SK-N-SH (cell line): Measurements from ENCODE around the gene DMAP1. TPM values are rescaled to one million over a fixed set of nuclear protein-coding genes. Genes with fewer than 3 reads are reported as not detected.

Experiments
- CTCF ChIA-PET: fragments of 300-600, 350-600 bp; formaldehyde crosslinking; extraction: SDS; loops from one replicate; lab custom pipeline; 2021; lab: Yijun Ruan, JAX
- POLR2A ChIA-PET: fragments of 350-600 bp; sonication (Branson Sonifier 250); formaldehyde crosslinking; extraction: SDS; loops from one replicate; lab custom pipeline; 2020; ENCODE audit warnings: antibody characterized with exemption, inconsistent platforms; lab: Yijun Ruan, JAX
- DNase-seq: peaks from one replicate; pipeline ENCODE4 v3.0.0; 2012
- H2AFZ ChIP-seq: fragments of 200-600 bp; sonication (generic); 2 replicates; pipeline ENCODE4 v1.8.1; 2016; ENCODE audit warnings: antibody characterized with exemption, mild to moderate bottlenecking, low read depth
- H3F3A ChIP-seq: fragments of 200-600 bp; sonication (generic); replicated peaks from 2 replicates; pipeline ENCODE3; 2016; ENCODE audit warnings: antibody characterized with exemption, mild to moderate bottlenecking; ENCODE audit not compliant: insufficient read depth
- H3K27ac ChIP-seq, 2 experiments: fragments of 200-500 bp in 1 of 2; fragments of 200-600 bp in 1 of 2; sonication (Bioruptor generic) in 1 of 2; sonication (generic), shearing (Covaris generic) in 1 of 2; 2 replicates each; pipeline versions ENCODE4 v1.5.1 to v1.6.1; 2014 to 2016; ENCODE audit warnings: low read depth in 2 of 2, inconsistent platforms in 1 of 2, low read length in 1 of 2, mild to moderate bottlenecking in 1 of 2, mixed read lengths in 1 of 2
- H3K27me3 ChIP-seq: fragments of 200-600 bp; sonication (generic), shearing (Covaris generic); 2 replicates; pipeline ENCODE4 v1.6.1; 2016; ENCODE audit warnings: mixed run types; ENCODE audit not compliant: insufficient read depth
- H3K36me3 ChIP-seq, 2 experiments: fragments of 200-500 bp in 1 of 2; fragments of 200-600 bp in 1 of 2; sonication (Bioruptor generic) in 1 of 2; sonication (generic) in 1 of 2; replicated peaks in 1 of 2; 2 replicates each; pipeline versions ENCODE3 to v1.5.1; 2014 to 2016; ENCODE audit warnings: low read length in 1 of 2, mild to moderate bottlenecking in 1 of 2; ENCODE audit not compliant: insufficient read depth in 2 of 2, control insufficient read depth in 1 of 2
- H3K4me1 ChIP-seq, 2 experiments: fragments of 200-500 bp in 1 of 2; fragments of 200-600 bp in 1 of 2; sonication (Bioruptor generic) in 1 of 2; sonication (generic), shearing (Covaris generic) in 1 of 2; 2 replicates each; pipeline versions ENCODE4 v1.5.1 to v1.6.1; 2014 to 2016; ENCODE audit warnings: low read depth in 1 of 2, low read length in 1 of 2, mixed run types in 1 of 2; ENCODE audit not compliant: insufficient read depth in 2 of 2, control insufficient read depth in 1 of 2
- H3K4me2 ChIP-seq: fragments of 200-600 bp; sonication (generic), shearing (Covaris generic); 2 replicates; pipeline ENCODE4 v1.6.1; 2017; ENCODE audit warnings: mixed run types
- H3K4me3 ChIP-seq, 2 experiments: fragments of 200-500 bp in 1 of 2; fragments of 200-600 bp in 1 of 2; sonication (Bioruptor generic) in 1 of 2; sonication (generic), shearing (Covaris generic) in 1 of 2; 2 replicates each; pipeline versions ENCODE4 v1.5.1 to v1.8.1; 2014 to 2016; ENCODE audit warnings: low read depth in 2 of 2, inconsistent platforms in 1 of 2, low read length in 1 of 2, mild to moderate bottlenecking in 1 of 2, mixed read lengths in 1 of 2, moderate library complexity in 1 of 2
- H3K79me2 ChIP-seq: fragments of 200-600 bp; sonication (generic); 2 replicates; pipeline ENCODE4 v1.8.1; 2017; ENCODE audit warnings: mild to moderate bottlenecking; ENCODE audit not compliant: insufficient read depth
- H3K9ac ChIP-seq: fragments of 200-600 bp; sonication (generic); 2 replicates; pipeline ENCODE4 v1.6.1; 2017; ENCODE audit warnings: mixed run types
- H3K9me2 ChIP-seq: fragments of 200-600 bp; sonication (generic); 2 replicates; pipeline ENCODE4 v1.6.1; 2017; ENCODE audit warnings: mixed run types
- H3K9me3 ChIP-seq: fragments of 200-600 bp; sonication (generic); 2 replicates; pipeline ENCODE4 v1.6.1; 2017; ENCODE audit warnings: mixed run types, mild to moderate bottlenecking, moderate library complexity
- H4K20me1 ChIP-seq: fragments of 200-600 bp; sonication (generic); 2 replicates; pipeline ENCODE4 v1.6.1; 2017; ENCODE audit warnings: mild to moderate bottlenecking, mixed run types; ENCODE audit not compliant: insufficient read depth
- CHD2 ChIP-seq: fragments of 150-350 bp; IDR thresholded peaks from 2 replicates; pipeline ENCODE4 v1.6.1; 2018; ENCODE audit warnings: low read length; ENCODE audit not compliant: partially characterized antibody
- ELF1 ChIP-seq: IDR thresholded peaks from 2 replicates; pipeline ENCODE4 v1.4.0; 2012
- EP300 ChIP-seq, 2 experiments: IDR thresholded peaks; 2 replicates each; pipeline versions ENCODE4 v1.4.0 to v1.6.1; 2012; ENCODE audit warnings: borderline replicate concordance in 1 of 2, low read depth in 1 of 2, low read length in 1 of 2
- EZH2phosphoT487 ChIP-seq: fragments of 200-600 bp; sonication (generic); IDR thresholded peaks from 2 replicates; pipeline ENCODE4 v1.6.1; 2017; ENCODE audit warnings: low read depth, mixed run types, mild to moderate bottlenecking, antibody characterized with exemption, moderate library complexity, borderline replicate concordance
- FOSL2 ChIP-seq: IDR thresholded peaks from 2 replicates; pipeline ENCODE4 v1.4.0; 2012; ENCODE audit warnings: low read depth, mild to moderate bottlenecking, moderate library complexity, borderline replicate concordance
- FOXJ3 ChIP-seq: sonication (generic); formaldehyde crosslinking; IDR thresholded peaks from 2 replicates; pipeline ENCODE4 v1.5.1; 2020; ENCODE audit warnings: mild to moderate bottlenecking, missing genetic modification reagents
- FOXM1 ChIP-seq: IDR thresholded peaks from 2 replicates; pipeline ENCODE4 v1.4.0; 2012; ENCODE audit warnings: low read depth, mild to moderate bottlenecking
- GABPA ChIP-seq: IDR thresholded peaks from 2 replicates; pipeline ENCODE4 v1.4.0; 2012; ENCODE audit warnings: low read depth, mild to moderate bottlenecking
- MAX ChIP-seq: IDR thresholded peaks from 2 replicates; pipeline ENCODE4 v1.4.0; 2012; ENCODE audit warnings: low read depth
- MEF2A ChIP-seq: IDR thresholded peaks from 2 replicates; pipeline ENCODE4 v1.4.0; 2012; ENCODE audit warnings: low read depth, borderline replicate concordance
- NRF1 ChIP-seq: IDR thresholded peaks from 2 replicates; pipeline ENCODE4 v1.6.1; 2012; ENCODE audit warnings: low read depth, mild to moderate bottlenecking, low read length
- POLR2AphosphoS5 ChIP-seq: IDR thresholded peaks from 2 replicates; pipeline ENCODE4 v1.6.1; 2012; ENCODE audit warnings: low read depth, low read length
- REST ChIP-seq: IDR thresholded peaks from 2 replicates; pipeline ENCODE4 v1.6.1; 2012; ENCODE audit warnings: mild to moderate bottlenecking, low read depth, low read length, moderate library complexity
- RFX5 ChIP-seq: IDR thresholded peaks from 2 replicates; pipeline ENCODE4 v1.6.1; 2012; ENCODE audit warnings: mild to moderate bottlenecking, improper control_type of control experiment, low read length
- SIN3A ChIP-seq: IDR thresholded peaks from 2 replicates; pipeline ENCODE4 v1.6.1; 2012; ENCODE audit warnings: low read depth, mild to moderate bottlenecking, low read length, moderate library complexity, borderline replicate concordance
- WGBS: methylation state at CpG from one replicate; pipeline ENCODE4 v1.1.6; 2017; ENCODE audit warnings: low lambda C conversion rate; 5-methylcytosine and 5-hydroxymethylcytosine counted together
- polyA plus RNA-seq, 3 experiments: library from polyadenylated mRNA; depleted of rRNA; stranded (reverse); fragments of >200 nt; gene quantifications; 2 replicates each; pipeline ENCODE4 v1.2.3, GENCODE V29; 2012
- TF ChIP-seq, protein P1 (sequence below): IDR thresholded peaks from 2 replicates; pipeline ENCODE4 v1.4.0; 2012; ENCODE audit warnings: low read depth, borderline replicate concordance
- TF ChIP-seq, protein P2 (sequence below): IDR thresholded peaks from 2 replicates; pipeline ENCODE4 v1.4.0; 2012; ENCODE audit warnings: low read depth, borderline replicate concordance

The DMAP1 gene
- polyA plus RNA-seq, 1 of the 3 experiments (the other 2 are of a cell fraction) = 59.6 TPM

- TF ChIP-seq, protein P1, sequence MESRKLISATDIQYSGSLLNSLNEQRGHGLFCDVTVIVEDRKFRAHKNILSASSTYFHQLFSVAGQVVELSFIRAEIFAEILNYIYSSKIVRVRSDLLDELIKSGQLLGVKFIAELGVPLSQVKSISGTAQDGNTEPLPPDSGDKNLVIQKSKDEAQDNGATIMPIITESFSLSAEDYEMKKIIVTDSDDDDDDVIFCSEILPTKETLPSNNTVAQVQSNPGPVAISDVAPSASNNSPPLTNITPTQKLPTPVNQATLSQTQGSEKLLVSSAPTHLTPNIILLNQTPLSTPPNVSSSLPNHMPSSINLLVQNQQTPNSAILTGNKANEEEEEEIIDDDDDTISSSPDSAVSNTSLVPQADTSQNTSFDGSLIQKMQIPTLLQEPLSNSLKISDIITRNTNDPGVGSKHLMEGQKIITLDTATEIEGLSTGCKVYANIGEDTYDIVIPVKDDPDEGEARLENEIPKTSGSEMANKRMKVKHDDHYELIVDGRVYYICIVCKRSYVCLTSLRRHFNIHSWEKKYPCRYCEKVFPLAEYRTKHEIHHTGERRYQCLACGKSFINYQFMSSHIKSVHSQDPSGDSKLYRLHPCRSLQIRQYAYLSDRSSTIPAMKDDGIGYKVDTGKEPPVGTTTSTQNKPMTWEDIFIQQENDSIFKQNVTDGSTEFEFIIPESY = no peak
- TF ChIP-seq GABPA = no peak
- TF ChIP-seq, all 33 proteins: peak for 0
- H4K20me1 ChIP-seq = no peaks in the 10 kb centered on the region
- no peak for DNase-seq
- no peaks in the 10 kb centered on the region for H3K27me3 ChIP-seq
- no peak overlapping the region for H3K9ac ChIP-seq
- no peak overlapping the region for H3K4me3 ChIP-seq
- H3K4me1 ChIP-seq = no peaks in the 10 kb centered on the region; a peak in 1 of 4 replicates
- H3K9me2 ChIP-seq = no peaks in the 10 kb centered on the region
- H3K4me2 ChIP-seq = no peak overlapping the region
- H3K79me2 ChIP-seq = no peaks in the 10 kb centered on the region
- no peaks in the 10 kb centered on the region for H3F3A ChIP-seq
- ChIA-PET CTCF (interaction anchor here (0.8 to 1.1 kb wide), 3 partner anchors 28 to 48 kb away, joined by 3 read pairs; no protein-coding TSS in a partner anchor), POLR2A (no interaction called here)
- H3K36me3 ChIP-seq = peaks cover 0 to 8% of the 10 kb centered on the region in 2 experiments
- H3K9me3 ChIP-seq = no peaks in the 10 kb centered on the region
- no peak overlapping the region for H2AFZ ChIP-seq
- H3K27ac ChIP-seq = no peak overlapping the region
- 100% methylated on average over 1 of the region's 1 CpG for WGBS
These were observed 52.5 kb downstream of the DMAP1 start for GRCh38 chr1:44265656-44266358.

GRCh38 chr1:44266400-44267344 is 53.4 kb downstream of the DMAP1 start:
- Histone ChIP-seq H3K36me3 (peaks cover 0 to 11% of the 10 kb centered on the region in 2 experiments), H3K79me2 (no peaks in the 10 kb centered on the region), H3K27ac (no peak overlapping the region), H2AFZ (no peak overlapping the region), H3K9me3 (no peaks in the 10 kb centered on the region), H3K4me2 (no peak overlapping the region), H3K9me2 (no peaks in the 10 kb centered on the region)
- 95% methylated on average over 6 of the region's 6 CpGs for WGBS
- TF ChIP-seq REST (no peak), MAX (no peak), SIN3A (no peak), EZH2phosphoT487 (no peak), CHD2 (no peak), POLR2AphosphoS5 (no peak), FOXJ3 (CRISPR knock-in tag) (no peak), FOXM1 (no peak), MEF2A (no peak), RFX5 (no peak), ELF1 (no peak), NRF1 (no peak), FOSL2 (no peak), EP300 (IDR thresholded peaks at IDR 0.05; ENCODE audit: borderline replicate concordance in 1 of 2, low read depth in 1 of 2, low read length in 1 of 2) (no peak)
- TF ChIP-seq, protein P2, sequence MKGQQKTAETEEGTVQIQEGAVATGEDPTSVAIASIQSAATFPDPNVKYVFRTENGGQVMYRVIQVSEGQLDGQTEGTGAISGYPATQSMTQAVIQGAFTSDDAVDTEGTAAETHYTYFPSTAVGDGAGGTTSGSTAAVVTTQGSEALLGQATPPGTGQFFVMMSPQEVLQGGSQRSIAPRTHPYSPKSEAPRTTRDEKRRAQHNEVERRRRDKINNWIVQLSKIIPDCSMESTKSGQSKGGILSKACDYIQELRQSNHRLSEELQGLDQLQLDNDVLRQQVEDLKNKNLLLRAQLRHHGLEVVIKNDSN = no peak
- TF ChIP-seq, all 33 proteins: peak for 0
- Histone ChIP-seq H3K4me3 (no peak overlapping the region), H3K27me3 (no peaks in the 10 kb centered on the region), H4K20me1 (no peaks in the 10 kb centered on the region), H3K4me1 (no peaks in the 10 kb centered on the region; a peak in 1 of 4 replicates), H3K9ac (no peak overlapping the region), H3F3A (no peaks in the 10 kb centered on the region)
- no peak for DNase-seq
- ChIA-PET CTCF (interaction anchor here (2.1 kb wide), 1 partner anchor 8 kb away, joined by 8 read pairs; no protein-coding TSS in a partner anchor), POLR2A (interaction anchor here (1.2 kb wide), 1 partner anchor 10 kb away, joined by 3 read pairs; no protein-coding TSS in a partner anchor)
